Astrocyte (in vitro differentiated cells and primary cell): Measurements from ENCODE around the gene RBPMS2. TPM values are rescaled to one million over a fixed set of nuclear protein-coding genes. Genes with fewer than 3 reads are reported as not detected.
"Not testable (repeated sequence)": the region's sequence is repeated elsewhere in the genome, so short reads cannot be mapped to it uniquely, and the experiment has no call there.

ENCODE experiments used
- DNase-seq: peaks from one replicate; pipeline ENCODE4 v3.0.0-alpha.2; 2010; ENCODE audit warnings: low read depth
- FAIRE-seq: peaks from 2 replicates; lab custom pipeline; 2011; peaks lifted over from hg19 to GRCh38; lab: Jason Lieb, UNC
- H2AFZ ChIP-seq: 2 replicates; pipeline ENCODE4 v1.6.0; 2012; ENCODE audit warnings: low read depth, low read length, inconsistent platforms
- H3K27ac ChIP-seq: 2 replicates; pipeline ENCODE4 v1.5.1; 2011; ENCODE audit warnings: low read depth, low read length, inconsistent platforms
- H3K27me3 ChIP-seq: 2 replicates; pipeline ENCODE4 v1.6.0; 2011; ENCODE audit warnings: low read length, inconsistent platforms; ENCODE audit not compliant: insufficient read depth
- H3K36me3 ChIP-seq: 2 replicates; pipeline ENCODE4 v1.5.1; 2011; ENCODE audit warnings: low read length, inconsistent platforms; ENCODE audit not compliant: insufficient read depth
- H3K4me1 ChIP-seq: 2 replicates; pipeline ENCODE4 v1.5.1; 2011; ENCODE audit warnings: low read length, inconsistent platforms; ENCODE audit not compliant: insufficient read depth
- H3K4me2 ChIP-seq: 2 replicates; pipeline ENCODE4 v1.6.0; 2012; ENCODE audit warnings: low read length, inconsistent platforms
- H3K4me3 ChIP-seq: 2 replicates; pipeline ENCODE4 v1.5.1; 2011; ENCODE audit warnings: low read depth, mild to moderate bottlenecking, low read length, inconsistent platforms; ENCODE audit not compliant: insufficient read depth
- H3K79me2 ChIP-seq: 2 replicates; pipeline ENCODE4 v1.6.0; 2012; ENCODE audit warnings: mild to moderate bottlenecking, low read length, inconsistent platforms; ENCODE audit not compliant: insufficient read depth
- H3K9ac ChIP-seq: 2 replicates; pipeline ENCODE4 v1.6.0; 2012; ENCODE audit warnings: mild to moderate bottlenecking, low read length, inconsistent platforms
- H3K9me3 ChIP-seq: 2 replicates; pipeline ENCODE4 v1.5.1; 2012; ENCODE audit warnings: low read depth, mild to moderate bottlenecking, low read length, inconsistent platforms; ENCODE audit not compliant: insufficient read depth
- H4K20me1 ChIP-seq: 2 replicates; pipeline ENCODE4 v1.6.0; 2012; ENCODE audit warnings: low read length, inconsistent platforms; ENCODE audit not compliant: insufficient read depth
- H3K27ac Mint-ChIP-seq: one replicate; pipeline ENCODE4 v1.8.0; 2021; ENCODE audit warnings: mild to moderate bottlenecking, mixed read lengths; ENCODE audit not compliant: unreplicated experiment
- H3K27me3 Mint-ChIP-seq: one replicate; pipeline ENCODE4 v1.8.0; 2021; ENCODE audit warnings: low read depth, mixed read lengths; ENCODE audit not compliant: unreplicated experiment
- H3K36me3 Mint-ChIP-seq: one replicate; pipeline ENCODE4 v1.8.0; 2021; ENCODE audit warnings: low read depth, mixed read lengths; ENCODE audit not compliant: unreplicated experiment
- H3K4me1 Mint-ChIP-seq: one replicate; pipeline ENCODE4 v1.8.0; 2021; ENCODE audit warnings: low read depth, mixed read lengths; ENCODE audit not compliant: unreplicated experiment
- H3K4me3 Mint-ChIP-seq: one replicate; pipeline ENCODE4 v1.8.0; 2021; ENCODE audit warnings: mild to moderate bottlenecking, moderate library complexity, mixed read lengths; ENCODE audit not compliant: unreplicated experiment
- H3K9me3 Mint-ChIP-seq: one replicate; pipeline ENCODE4 v1.8.0; 2021; ENCODE audit warnings: mild to moderate bottlenecking, mixed read lengths; ENCODE audit not compliant: unreplicated experiment
- CTCF ChIP-seq: IDR thresholded peaks from 2 replicates; pipeline ENCODE4 v1.5.1; 2011; ENCODE audit warnings: low read depth, mild to moderate bottlenecking, inconsistent platforms, low read length, moderate library complexity; ENCODE audit not compliant: insufficient read depth
- EZH2 ChIP-seq: IDR thresholded peaks from 2 replicates; pipeline ENCODE4 v1.6.1; 2012; ENCODE audit warnings: mild to moderate bottlenecking, low read length, inconsistent platforms; ENCODE audit not compliant: insufficient read depth
- total RNA-seq: library from RNA; stranded (reverse); gene quantifications from 2 replicates; pipeline ENCODE4 v1.2.1, GENCODE V29; 2021

RBPMS2 gene
- total RNA-seq, 1 donor from 2014 or later, result 10.6 TPM

GRCh38 chr15:64742921-64743320 lies 32.5 kb downstream of the RBPMS2 start:
- DNase-seq (no peak), FAIRE-seq (no peak)
- no peaks in the 10 kb centered on the region for H3K4me1 ChIP-seq
- H2AFZ ChIP-seq, result no peak overlapping the region
- Mint-ChIP-seq H3K4me1 (peaks cover 8% of the 10 kb centered on the region), H3K9me3 (no peaks in the 10 kb centered on the region), H3K27me3 (peaks cover 8% of the 10 kb centered on the region), H3K36me3 (peaks cover 5% of the 10 kb centered on the region), H3K4me3 (no peak overlapping the region), H3K27ac (no peak overlapping the region)
- H3K79me2 ChIP-seq, result no peaks in the 10 kb centered on the region
- H3K9ac ChIP-seq, result no peak overlapping the region
- H4K20me1 ChIP-seq, result no peaks in the 10 kb centered on the region
- H3K4me2 ChIP-seq, result no peak overlapping the region
- no peak overlapping the region for H3K27ac ChIP-seq
- H3K9me3 ChIP-seq, result no peaks in the 10 kb centered on the region
- no peak overlapping the region for H3K4me3 ChIP-seq
- no peaks in the 10 kb centered on the region for H3K36me3 ChIP-seq
- no peaks in the 10 kb centered on the region for H3K27me3 ChIP-seq
- no peak for TF ChIP-seq EZH2
- no peak for TF ChIP-seq CTCF

- DNase-seq, result no peak
- no peak overlapping the region for H2AFZ ChIP-seq
- H4K20me1 ChIP-seq, result no peaks in the 10 kb centered on the region
- Mint-ChIP-seq H3K4me3 (no peak overlapping the region), H3K27ac (no peak overlapping the region), H3K4me1 (peaks cover 8% of the 10 kb centered on the region), H3K9me3 (no peaks in the 10 kb centered on the region), H3K36me3 (peaks cover 5% of the 10 kb centered on the region), H3K27me3 (peaks cover 8% of the 10 kb centered on the region)
- no peak overlapping the region for H3K4me2 ChIP-seq
- H3K9ac ChIP-seq, result no peak overlapping the region
- no peaks in the 10 kb centered on the region for H3K79me2 ChIP-seq
- H3K9me3 ChIP-seq, result no peaks in the 10 kb centered on the region
- TF ChIP-seq CTCF, result no peak
- no peak for TF ChIP-seq EZH2
- H3K36me3 ChIP-seq, result no peaks in the 10 kb centered on the region
- H3K27me3 ChIP-seq, result no peaks in the 10 kb centered on the region
- H3K4me3 ChIP-seq, result no peak overlapping the region
- no peak overlapping the region for H3K27ac ChIP-seq
- H3K4me1 ChIP-seq, result no peaks in the 10 kb centered on the region
- FAIRE-seq, result no peak
Measured at GRCh38 chr15:64742385-64742784, 33.0 kb downstream of the RBPMS2 start.

GRCh38 chr15:64741708-64742107 lies 33.7 kb downstream of the RBPMS2 start:
- H3K4me1 ChIP-seq, H3K27me3 ChIP-seq, FAIRE-seq, H3K4me2 ChIP-seq, H3K27ac Mint-ChIP-seq, H3K27ac ChIP-seq, H3K9me3 ChIP-seq, H3K36me3 ChIP-seq, H3K9ac ChIP-seq, H3K36me3 Mint-ChIP-seq, DNase-seq, H3K79me2 ChIP-seq, H4K20me1 ChIP-seq, H3K4me3 Mint-ChIP-seq, H3K27me3 Mint-ChIP-seq, H3K9me3 Mint-ChIP-seq, H2AFZ ChIP-seq, H3K4me1 Mint-ChIP-seq, H3K4me3 ChIP-seq: not testable (repeated sequence)
